ENCODE results near the gene GRIK1.
A peak's percentile ranks its signal among the peaks of the same experiment; 100 is the strongest.

GRIK1 gene

GRCh38 chr21:29514652-29515247, 425.0 kb downstream of the GRIK1 start:
- DNase-seq, result no peak

DNA sequence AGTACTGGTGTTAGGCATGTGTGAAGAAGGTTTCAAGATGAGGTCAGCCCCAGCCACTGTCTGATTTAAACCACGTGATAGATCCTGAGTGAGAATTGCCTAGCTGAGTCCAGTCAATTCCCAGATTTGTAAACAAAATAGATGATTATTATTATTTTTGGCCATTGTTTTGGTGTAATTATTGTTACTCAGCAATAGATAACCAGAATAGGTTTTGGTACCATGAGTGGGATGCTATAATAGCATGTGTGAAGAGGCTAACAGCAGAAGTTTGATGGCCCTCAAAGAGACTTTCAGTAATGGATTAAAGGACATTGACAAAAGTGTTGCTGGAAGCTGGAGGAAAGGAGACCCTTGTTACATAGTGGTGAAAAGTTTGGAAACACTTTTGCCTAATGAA, 426.3 kb downstream of the GRIK1 start:
- DNase-seq, result no peak

- DNase-seq, result peak in 1 of 14 donors; percentile 27
Observed at GRCh38 chr21:29511096-29511495, 428.7 kb downstream of the GRIK1 start.

- no peak for DNase-seq
Observed at GRCh38 chr21:29509121-29509520, 430.7 kb downstream of the GRIK1 start.

GRCh38 chr21:29508301-29508700, 431.5 kb downstream of the GRIK1 start:
- no peak for DNase-seq

- no peak for DNase-seq
Observed at GRCh38 chr21:29506947-29507346, 432.8 kb downstream of the GRIK1 start.

- DNase-seq, result no peak
Observed at GRCh38 chr21:29506214-29506613, 433.6 kb downstream of the GRIK1 start.

DNA sequence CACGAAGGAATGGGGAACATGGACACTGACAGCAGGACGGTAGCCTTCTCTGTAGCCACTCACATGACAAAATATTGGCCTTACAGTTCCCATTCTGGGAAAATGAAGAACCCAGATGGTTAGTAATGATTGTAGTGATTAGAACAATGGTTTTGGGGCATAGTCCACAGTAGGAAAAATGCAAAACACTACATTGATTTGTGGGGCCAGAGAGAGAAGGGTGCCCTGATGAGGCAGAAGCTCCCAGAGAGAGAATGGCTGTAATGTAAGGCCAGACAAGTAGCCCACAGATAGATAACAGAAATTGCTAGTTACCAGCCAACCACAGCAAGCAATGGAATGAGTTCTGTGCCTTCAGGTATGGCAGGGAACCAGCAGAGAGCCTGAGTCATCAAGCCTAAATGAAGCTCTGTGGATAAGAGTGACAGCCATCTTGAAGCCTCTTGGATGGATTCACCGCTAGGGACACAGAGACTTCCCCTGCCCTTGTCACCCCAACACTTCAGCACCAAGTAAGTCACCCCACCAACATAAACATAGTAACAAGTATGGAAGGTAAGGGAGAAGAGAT, 435.0 kb downstream of the GRIK1 start:
- no peak for DNase-seq

DNA sequence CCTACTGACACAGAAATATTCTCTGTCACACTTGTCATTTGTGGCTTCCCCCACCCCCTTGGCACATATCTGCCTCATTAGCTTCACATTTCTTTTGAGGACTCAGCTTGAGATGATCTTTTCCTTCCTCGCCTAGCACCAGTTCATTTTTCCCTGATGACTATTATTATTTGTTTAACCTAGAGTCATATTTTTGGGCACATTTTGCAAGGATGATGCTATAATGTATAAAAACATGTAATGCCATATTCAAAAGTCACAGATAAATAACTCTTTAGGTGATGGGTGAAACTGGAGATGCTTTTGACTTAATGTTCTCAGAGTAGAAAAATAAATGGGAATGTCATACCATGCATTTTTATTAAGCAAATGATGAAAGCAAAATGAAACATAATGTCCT, 438.3 kb downstream of the GRIK1 start:
- no peak for DNase-seq

GRCh38 chr21:29499734-29500343, 440.0 kb downstream of the GRIK1 start:
- DNase-seq, result peak in 6 of 14 donors; percentile 14 to 39 (median 28)

- no peak for DNase-seq
Observed at GRCh38 chr21:29499229-29499628, 440.6 kb downstream of the GRIK1 start.

DNA sequence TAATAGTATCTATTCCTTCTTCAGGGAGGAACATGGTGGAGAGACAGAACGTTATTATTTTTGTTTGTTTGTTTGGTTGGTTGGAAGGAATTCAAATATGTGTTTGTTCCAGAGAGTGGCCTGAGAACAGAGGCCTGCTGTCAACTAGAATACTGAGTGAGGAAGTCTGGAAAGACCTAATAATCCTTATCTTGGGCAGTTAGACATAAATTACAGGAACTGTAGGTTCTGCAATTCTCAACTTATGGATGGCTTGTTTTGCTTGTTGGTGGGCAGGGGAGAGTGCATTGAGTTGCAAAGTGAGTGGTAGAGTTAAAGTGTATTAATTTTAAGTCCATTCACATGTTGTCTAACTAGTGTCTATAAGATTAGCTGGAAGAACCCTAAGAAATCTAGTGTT, 443.5 kb downstream of the GRIK1 start:
- no peak for DNase-seq

GRCh38 chr21:29490016-29490415, 449.8 kb downstream of the GRIK1 start:
- DNase-seq, result no peak

GRCh38 chr21:29487154-29487553, 452.6 kb downstream of the GRIK1 start:
- DNase-seq, result peak in 2 of 14 donors; percentile 15 to 17

Measured in C1 segment of cervical spinal cord (tissue), 14 donors.